HCT116 (cell line): ENCODE results near the gene DNAJC8.

Experiments
- CEBPB ChIP-seq: IDR thresholded peaks from 2 replicates; pipeline ENCODE4 v1.6.1; 2012; ENCODE audit warnings: low read depth
- CTCF ChIP-seq, 3 experiments: fragments of 200-600 bp in 1 of 3; sonication (generic) in 1 of 3; IDR thresholded peaks in 2 of 3; conservative IDR thresholded peaks in 1 of 3; 2 replicates each; pipeline ENCODE4 v1.5.1; 2012 to 2017; ENCODE audit warnings: low read depth in 2 of 3, low read length in 2 of 3, antibody characterized with exemption in 1 of 3, borderline replicate concordance in 1 of 3, control low read depth in 1 of 3, mild to moderate bottlenecking in 1 of 3, mixed read lengths in 1 of 3, mixed run types in 1 of 3, moderate library complexity in 1 of 3; ENCODE audit not compliant: insufficient read depth in 1 of 3
- EZH2 ChIP-seq: fragments of 200-600 bp; sonication (generic); IDR thresholded peaks from 2 replicates; pipeline ENCODE4 v1.6.1; 2017; ENCODE audit warnings: antibody characterized with exemption, mixed run types
- EZH2phosphoT487 ChIP-seq: fragments of 200-600 bp; IDR thresholded peaks from 2 replicates; pipeline ENCODE4 v1.6.1; 2018; ENCODE audit warnings: antibody characterized with exemption, borderline replicate concordance
- FOSL1 ChIP-seq: IDR thresholded peaks from 2 replicates; pipeline ENCODE4 v1.6.1; 2012; ENCODE audit warnings: low read depth
- MAX ChIP-seq: IDR thresholded peaks from 2 replicates; pipeline ENCODE4 v1.6.1; 2012
- POLR2A ChIP-seq: IDR thresholded peaks from 2 replicates; pipeline ENCODE4 v1.7.0; 2011; ENCODE audit warnings: borderline replicate concordance; ENCODE audit not compliant: insufficient read depth, insufficient read length; ENCODE audit errors: extremely low read depth
- POLR2AphosphoS5 ChIP-seq: IDR thresholded peaks from 2 replicates; pipeline ENCODE4 v1.6.1; 2011; ENCODE audit warnings: mild to moderate bottlenecking, low read depth, low read length, moderate library complexity
- RAD21 ChIP-seq: IDR thresholded peaks from 2 replicates; pipeline ENCODE4 v1.6.1; 2012; ENCODE audit warnings: low read depth, mild to moderate bottlenecking
- REST ChIP-seq: IDR thresholded peaks from 2 replicates; pipeline ENCODE4 v1.6.1; 2012; ENCODE audit warnings: low read depth
- SIN3A ChIP-seq: IDR thresholded peaks from 2 replicates; pipeline ENCODE4 v1.6.1; 2012; ENCODE audit warnings: low read depth
- TCF7L2 ChIP-seq: IDR thresholded peaks from 2 replicates; pipeline ENCODE4 v1.7.0; 2011; ENCODE audit warnings: borderline replicate concordance, inconsistent platforms; ENCODE audit not compliant: insufficient read depth, insufficient read length; ENCODE audit errors: extremely low read depth
- YY1 ChIP-seq: IDR thresholded peaks from 2 replicates; pipeline ENCODE4 v1.6.1; 2011; ENCODE audit warnings: low read length, low read depth, moderate library complexity, mild to moderate bottlenecking; ENCODE audit not compliant: insufficient replicate concordance; ENCODE audit errors: extremely low read depth
- ZFX ChIP-seq: fragments of 450-650 bp; IDR thresholded peaks from 2 replicates; pipeline ENCODE4 v1.6.1; 2017

- TF ChIP-seq POLR2A (no peak), CTCF (IDR thresholded peaks at IDR 0.05 in 2 of 3, conservative IDR thresholded peaks at IDR 0.05 in 1 of 3; ENCODE audit: borderline replicate concordance in 1 of 3, insufficient read depth in 1 of 3, low read depth in 2 of 3, low read length in 2 of 3) (no peak), RAD21 (no peak), EZH2 (no peak), TCF7L2 (no peak), REST (no peak), POLR2AphosphoS5 (no peak), CEBPB (no peak), YY1 (no peak), FOSL1 (no peak), ZFX (no peak), EZH2phosphoT487 (no peak), SIN3A (no peak), MAX (no peak)
Observed at GRCh38 chr1:28229996-28230395, 2.8 kb downstream of the DNAJC8 start.
